Ectodermal cell (in vitro differentiated cells): Measurements from ENCODE around the gene SNED1.
"Not testable (repeated sequence)": the region's sequence is repeated elsewhere in the genome, so short reads cannot be mapped to it uniquely, and the experiment has no call there.

Experiments used
- H3K27ac ChIP-seq: 2 replicates; pipeline ENCODE4 v1.7.0; 2013; ENCODE audit warnings: mild to moderate bottlenecking, low read depth, low read length; ENCODE audit not compliant: insufficient read depth, poor library complexity, severe bottlenecking
- H3K27me3 ChIP-seq: 2 replicates; pipeline ENCODE4 v1.7.0; 2013; ENCODE audit warnings: mild to moderate bottlenecking, low read length; ENCODE audit not compliant: insufficient read depth, control insufficient read depth, poor library complexity, severe bottlenecking
- H3K36me3 ChIP-seq: one replicate; pipeline ENCODE4 v1.7.0; 2013; ENCODE audit warnings: low read length; ENCODE audit not compliant: control insufficient read depth, insufficient read depth
- H3K4me1 ChIP-seq: one replicate; pipeline ENCODE4 v1.7.0; 2013; ENCODE audit warnings: low read length; ENCODE audit not compliant: control insufficient read depth, insufficient read depth
- H3K4me3 ChIP-seq: 2 replicates; pipeline ENCODE4 v1.7.0; 2013; ENCODE audit warnings: low read depth, low read length, control low read depth; ENCODE audit not compliant: insufficient read depth
- H3K9me3 ChIP-seq: 2 replicates; pipeline ENCODE4 v1.7.0; 2013; ENCODE audit warnings: mild to moderate bottlenecking, low read length, moderate library complexity; ENCODE audit not compliant: control insufficient read depth
- WGBS, 2 experiments: methylation state at CpG; one replicate each; pipeline ENCODE4 v1.1.7; 2013; ENCODE audit warnings: missing lambda C conversion rate in 2 of 2; 5-methylcytosine and 5-hydroxymethylcytosine counted together

SNED1 gene

GRCh38 chr2:241104611-241105010 is 106.2 kb downstream of the SNED1 start:
- H3K4me3 ChIP-seq, H3K9me3 ChIP-seq: not testable (repeated sequence)

GRCh38 chr2:241105641-241106040 is 107.2 kb downstream of the SNED1 start:
- Histone ChIP-seq H3K9me3 (no peaks in the 10 kb centered on the region), H3K27ac (no peak overlapping the region), H3K4me3 (no peak overlapping the region), H3K4me1 (no peaks in the 10 kb centered on the region), H3K27me3 (no peaks in the 10 kb centered on the region), H3K36me3 (no peaks in the 10 kb centered on the region)
- 83 to 86% methylated on average over 3 of the region's 3 CpGs for WGBS, 2 experiments

More at GRCh38 chr2:241104611-241105010, 106.2 kb downstream of the SNED1 start:
- WGBS, 2 experiments = 84 to 95% methylated on average over 10 of the region's 10 CpGs
- H3K27ac ChIP-seq, H3K4me1 ChIP-seq, H3K36me3 ChIP-seq, H3K27me3 ChIP-seq: not testable (repeated sequence)

- 93 to 96% methylated on average over 9 of the region's 9 CpGs for WGBS, 2 experiments
- no peaks in the 10 kb centered on the region for H3K36me3 ChIP-seq
- H3K27ac ChIP-seq = no peak overlapping the region
Observed at GRCh38 chr2:241107031-241107783, 108.8 kb downstream of the SNED1 start.

GRCh38 chr2:241108271-241109209 is 110.1 kb downstream of the SNED1 start:
- Histone ChIP-seq H3K36me3 (no peaks in the 10 kb centered on the region), H3K27ac (no peak overlapping the region), H3K27me3 (no peaks in the 10 kb centered on the region), H3K4me1 (no peaks in the 10 kb centered on the region), H3K4me3 (no peak overlapping the region), H3K9me3 (no peaks in the 10 kb centered on the region)
- 91 to 93% methylated on average over 34 of the region's 35 CpGs for WGBS, 2 experiments

More at GRCh38 chr2:241107031-241107783, 108.8 kb downstream of the SNED1 start:
- Histone ChIP-seq H3K9me3 (no peaks in the 10 kb centered on the region), H3K4me1 (no peaks in the 10 kb centered on the region), H3K4me3 (no peak overlapping the region), H3K27me3 (no peaks in the 10 kb centered on the region)

- Histone ChIP-seq H3K4me3 (no peak overlapping the region), H3K36me3 (no peaks in the 10 kb centered on the region), H3K27me3 (no peaks in the 10 kb centered on the region), H3K9me3 (no peaks in the 10 kb centered on the region), H3K27ac (no peak overlapping the region), H3K4me1 (no peaks in the 10 kb centered on the region)
- WGBS, 2 experiments = 90 to 93% methylated on average over 14 of the region's 14 CpGs
Observed at GRCh38 chr2:241109210-241110088, 111.0 kb downstream of the SNED1 start.

- Histone ChIP-seq H3K4me3 (no peak overlapping the region), H3K9me3 (no peaks in the 10 kb centered on the region), H3K27ac (no peak overlapping the region), H3K27me3 (no peaks in the 10 kb centered on the region), H3K36me3 (no peaks in the 10 kb centered on the region), H3K4me1 (no peaks in the 10 kb centered on the region)
- 89% methylated on average over 9 of the region's 9 CpGs for whole genome bisulfite sequencing, 2 experiments
Observed at GRCh38 chr2:241110089-241110606, 111.7 kb downstream of the SNED1 start.

- no peak overlapping the region for H3K27ac ChIP-seq
- H3K27me3 ChIP-seq = no peaks in the 10 kb centered on the region
- no peak overlapping the region for H3K4me3 ChIP-seq
- H3K4me1 ChIP-seq = no peaks in the 10 kb centered on the region
- H3K36me3 ChIP-seq = no peaks in the 10 kb centered on the region
- 92 to 93% methylated on average over 19 of the region's 19 CpGs for WGBS, 2 experiments
- H3K9me3 ChIP-seq = no peaks in the 10 kb centered on the region
Observed at GRCh38 chr2:241110607-241111439, 112.4 kb downstream of the SNED1 start.

GRCh38 chr2:241111440-241111805 is 113.0 kb downstream of the SNED1 start:
- Histone ChIP-seq H3K4me1 (no peaks in the 10 kb centered on the region), H3K36me3 (no peaks in the 10 kb centered on the region)
- WGBS, 2 experiments = 85 to 90% methylated on average over 9 of the region's 9 CpGs

GRCh38 chr2:241112046-241112445 is 113.6 kb downstream of the SNED1 start:
- H3K27me3 ChIP-seq = no peaks in the 10 kb centered on the region
- H3K4me3 ChIP-seq = no peak overlapping the region
- H3K4me1 ChIP-seq = no peaks in the 10 kb centered on the region
- H3K9me3 ChIP-seq = no peaks in the 10 kb centered on the region
- H3K27ac ChIP-seq = no peak overlapping the region
- WGBS, 2 experiments = 90 to 93% methylated on average over 17 of the region's 17 CpGs
- no peaks in the 10 kb centered on the region for H3K36me3 ChIP-seq

More at GRCh38 chr2:241111440-241111805, 113.0 kb downstream of the SNED1 start:
- Histone ChIP-seq H3K9me3 (no peaks in the 10 kb centered on the region), H3K4me3 (no peak overlapping the region), H3K27ac (no peak overlapping the region), H3K27me3 (no peaks in the 10 kb centered on the region)
